Suprapubic skin (tissue), 4 donors: ENCODE data around the gene RAPGEF2. TPM values are rescaled to one million over a fixed set of nuclear protein-coding genes. Genes with fewer than 3 reads are reported as not detected.
A peak's percentile ranks its signal among the peaks of the same experiment; 100 is the strongest.

Experiments
- DNase-seq, 2 donors: peaks; one replicate each; pipeline ENCODE4 v3.0.0-alpha.2; 2019; ENCODE audit warnings: low spot score in 2 of 2
- H3K27ac ChIP-seq: fragments of 200-600 bp; sonication (generic); one replicate; pipeline ENCODE4 v1.5.1; 2019
- H3K27me3 ChIP-seq: fragments of 200-600 bp; sonication (generic); one replicate; pipeline ENCODE4 v1.5.1; 2019
- H3K36me3 ChIP-seq: fragments of 200-600 bp; sonication (generic); one replicate; pipeline ENCODE4 v1.5.1; 2019
- H3K4me1 ChIP-seq: fragments of 200-600 bp; sonication (generic); one replicate; pipeline ENCODE4 v1.5.1; 2019
- H3K4me3 ChIP-seq: fragments of 200-600 bp; sonication (generic); one replicate; pipeline ENCODE4 v1.5.1; 2019; ENCODE audit warnings: mild to moderate bottlenecking
- H3K9me3 ChIP-seq: fragments of 200-600 bp; sonication (generic); one replicate; pipeline ENCODE4 v1.5.1; 2019
- CTCF ChIP-seq, 2 donors: fragments of 200-600 bp in 1 of 2; fragments of 450-650 bp in 1 of 2; sonication (generic) in 1 of 2; IDR thresholded peaks; one replicate each; pipeline ENCODE4 v1.5.1; 2016 to 2019; ENCODE audit warnings: antibody characterized with exemption in 2 of 2, mild to moderate bottlenecking in 1 of 2, moderate library complexity in 1 of 2
- EP300 ChIP-seq: sonication (generic); formaldehyde crosslinking; IDR thresholded peaks from one replicate; pipeline ENCODE4 v1.6.1; 2017; ENCODE audit warnings: antibody characterized with exemption
- POLR2A ChIP-seq, 2 donors: fragments of 450-650 bp; IDR thresholded peaks; one replicate each; pipeline ENCODE4 v1.6.1; 2017; ENCODE audit warnings: antibody characterized with exemption in 2 of 2, mild to moderate bottlenecking in 2 of 2, moderate library complexity in 2 of 2
- POLR2AphosphoS5 ChIP-seq, 3 donors: sonication (generic); formaldehyde crosslinking; IDR thresholded peaks; one replicate each; pipeline ENCODE4 v1.6.1; 2017; ENCODE audit warnings: antibody characterized with exemption in 3 of 3
- WGBS: methylation state at CpG from one replicate; pipeline ENCODE4 v1.1.5; 2018; 5-methylcytosine and 5-hydroxymethylcytosine counted together
- total RNA-seq, 4 donors: library from RNA; depleted of rRNA; stranded (reverse); fragments of >200 nt; gene quantifications; one replicate each; pipeline ENCODE4 v1.1.0, GENCODE V29; 2016

RAPGEF2 gene
- total RNA-seq, 4 donors from 2014 or later: 31.3 to 62.4 (median 43.5) TPM

- no peak overlapping the region for H3K27ac ChIP-seq
Measured at GRCh38 chr4:159174645-159175084, 71.8 kb downstream of the RAPGEF2 start.

GRCh38 chr4:159175085-159175988 lies 72.5 kb downstream of the RAPGEF2 start:
- no peak overlapping the region for H3K4me3 ChIP-seq
- H3K4me1 ChIP-seq: peaks cover 27% of the 10 kb centered on the region
- H3K27me3 ChIP-seq: no peaks in the 10 kb centered on the region
- no peak overlapping the region for H3K27ac ChIP-seq
- peak in 1 of 2 donors; percentile 65 for DNase-seq
- 20% methylated on average over 14 of the region's 14 CpGs for WGBS
- no peaks in the 10 kb centered on the region for H3K9me3 ChIP-seq
- TF ChIP-seq CTCF (IDR thresholded peaks at IDR 0.05): peak; percentile 68 to 69
- no peak for TF ChIP-seq EP300
- no peaks in the 10 kb centered on the region for H3K36me3 ChIP-seq

More at GRCh38 chr4:159174645-159175084, 71.8 kb downstream of the RAPGEF2 start:
- Histone ChIP-seq H3K9me3 (no peaks in the 10 kb centered on the region), H3K4me3 (no peak overlapping the region), H3K27me3 (no peaks in the 10 kb centered on the region), H3K4me1 (peaks cover 24% of the 10 kb centered on the region), H3K36me3 (no peaks in the 10 kb centered on the region)
- 78% methylated on average over 2 of the region's 2 CpGs for WGBS
- TF ChIP-seq POLR2A (IDR thresholded peaks at IDR 0.05): no peak
- no peak for TF ChIP-seq POLR2AphosphoS5 (IDR thresholded peaks at IDR 0.05)
- no peak for TF ChIP-seq EP300
- no peak for DNase-seq

GRCh38 chr4:159175989-159176375 lies 73.1 kb downstream of the RAPGEF2 start:
- Histone ChIP-seq H3K36me3 (no peaks in the 10 kb centered on the region), H3K27ac (no peak overlapping the region), H3K4me1 (peaks cover 27% of the 10 kb centered on the region), H3K9me3 (no peaks in the 10 kb centered on the region), H3K27me3 (no peaks in the 10 kb centered on the region), H3K4me3 (no peak overlapping the region)
- WGBS: 75% methylated on average over 4 of the region's 4 CpGs
- TF ChIP-seq CTCF (IDR thresholded peaks at IDR 0.05): no peak
- no peak for TF ChIP-seq EP300
- no peak for TF ChIP-seq POLR2AphosphoS5 (IDR thresholded peaks at IDR 0.05)
- no peak for TF ChIP-seq POLR2A (IDR thresholded peaks at IDR 0.05)
- DNase-seq: no peak

- TF ChIP-seq EP300 (no peak), POLR2AphosphoS5 (IDR thresholded peaks at IDR 0.05) (no peak), CTCF (IDR thresholded peaks at IDR 0.05) (no peak), POLR2A (IDR thresholded peaks at IDR 0.05) (no peak)
- 80% methylated on average over 5 of the region's 5 CpGs for WGBS
- H3K4me3 ChIP-seq: no peak overlapping the region
- H3K27me3 ChIP-seq: no peaks in the 10 kb centered on the region
- no peak for DNase-seq
- no peaks in the 10 kb centered on the region for H3K36me3 ChIP-seq
- no peak overlapping the region for H3K27ac ChIP-seq
- H3K4me1 ChIP-seq: peaks cover 22% of the 10 kb centered on the region
- H3K9me3 ChIP-seq: no peaks in the 10 kb centered on the region
Measured at GRCh38 chr4:159177265-159178150, 74.6 kb downstream of the RAPGEF2 start.

GRCh38 chr4:159178151-159178546 lies 75.3 kb downstream of the RAPGEF2 start:
- H3K27ac ChIP-seq: no peak overlapping the region
- TF ChIP-seq POLR2AphosphoS5 (IDR thresholded peaks at IDR 0.05) (no peak), EP300 (no peak), POLR2A (IDR thresholded peaks at IDR 0.05) (no peak), CTCF (IDR thresholded peaks at IDR 0.05) (no peak)
- H3K4me1 ChIP-seq: peaks cover 22% of the 10 kb centered on the region
- no peaks in the 10 kb centered on the region for H3K27me3 ChIP-seq
- no peak overlapping the region for H3K4me3 ChIP-seq
- H3K36me3 ChIP-seq: no peaks in the 10 kb centered on the region
- 76% methylated on average over 2 of the region's 2 CpGs for WGBS
- no peak for DNase-seq
- no peaks in the 10 kb centered on the region for H3K9me3 ChIP-seq
